PFSK-1 (cell line): ENCODE results near the gene PSMB7.

Experiments
- FOXP2 ChIP-seq: optimal IDR thresholded peaks from 2 replicates; pipeline ENCODE3; 2011; ENCODE audit warnings: borderline replicate concordance, control low read depth, inconsistent platforms; ENCODE audit not compliant: insufficient read depth; ENCODE audit errors: extremely low read length, extremely low read depth
- POLR2AphosphoS5 ChIP-seq: IDR thresholded peaks from 2 replicates; pipeline ENCODE4 v1.6.1; 2012; ENCODE audit warnings: low read depth, mild to moderate bottlenecking, control low read depth, low read length, moderate library complexity
- TAF1 ChIP-seq: IDR thresholded peaks from 2 replicates; pipeline ENCODE4 v1.6.1; 2012; ENCODE audit warnings: low read length, control low read depth, borderline replicate concordance; ENCODE audit not compliant: insufficient read depth
- TF ChIP-seq, protein P1 (sequence below), 2 experiments: IDR thresholded peaks; 2 replicates each; pipeline versions ENCODE4 v1.6.1 to v1.8.0; 2011 to 2012; ENCODE audit warnings: low read depth in 2 of 2, low read length in 2 of 2, control low read depth in 1 of 2, inconsistent platforms in 1 of 2, mild to moderate bottlenecking in 1 of 2, moderate library complexity in 1 of 2; ENCODE audit not compliant: insufficient read depth in 1 of 2

DNA sequence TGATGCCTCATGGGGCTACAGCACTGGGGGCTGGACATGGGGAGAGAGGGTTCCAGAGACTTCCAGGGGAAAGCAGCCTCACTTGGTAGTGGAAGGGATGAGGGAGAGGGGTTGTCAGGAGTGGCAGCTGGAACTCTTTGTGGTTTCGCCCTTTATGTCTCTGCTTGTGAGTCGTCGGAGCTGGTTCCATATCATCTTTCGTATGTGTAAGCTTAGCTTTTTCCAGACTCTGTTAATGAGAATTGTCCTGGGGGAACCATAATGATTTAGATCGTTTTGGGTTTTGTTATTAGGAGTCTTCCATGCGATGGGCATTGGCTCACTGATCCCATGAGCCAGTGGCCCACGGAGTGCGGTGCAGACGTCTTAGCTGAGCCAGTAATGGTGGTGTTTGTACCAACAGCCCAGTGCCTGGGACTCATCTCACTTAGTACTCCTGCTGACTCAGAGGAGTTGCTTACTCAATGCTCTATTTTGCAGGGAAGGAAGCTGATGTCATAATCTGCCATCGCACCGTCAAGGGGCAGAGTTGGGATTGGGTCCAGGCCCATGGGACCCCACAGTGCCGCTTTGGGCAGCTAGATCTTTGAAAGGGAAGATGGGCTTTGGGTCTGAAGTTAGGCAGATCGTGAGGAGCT lies 109.0 kb downstream of the PSMB7 start:
- TF ChIP-seq POLR2AphosphoS5 (no peak), TAF1 (no peak), FOXP2 (no peak)
- TF ChIP-seq, protein P1, sequence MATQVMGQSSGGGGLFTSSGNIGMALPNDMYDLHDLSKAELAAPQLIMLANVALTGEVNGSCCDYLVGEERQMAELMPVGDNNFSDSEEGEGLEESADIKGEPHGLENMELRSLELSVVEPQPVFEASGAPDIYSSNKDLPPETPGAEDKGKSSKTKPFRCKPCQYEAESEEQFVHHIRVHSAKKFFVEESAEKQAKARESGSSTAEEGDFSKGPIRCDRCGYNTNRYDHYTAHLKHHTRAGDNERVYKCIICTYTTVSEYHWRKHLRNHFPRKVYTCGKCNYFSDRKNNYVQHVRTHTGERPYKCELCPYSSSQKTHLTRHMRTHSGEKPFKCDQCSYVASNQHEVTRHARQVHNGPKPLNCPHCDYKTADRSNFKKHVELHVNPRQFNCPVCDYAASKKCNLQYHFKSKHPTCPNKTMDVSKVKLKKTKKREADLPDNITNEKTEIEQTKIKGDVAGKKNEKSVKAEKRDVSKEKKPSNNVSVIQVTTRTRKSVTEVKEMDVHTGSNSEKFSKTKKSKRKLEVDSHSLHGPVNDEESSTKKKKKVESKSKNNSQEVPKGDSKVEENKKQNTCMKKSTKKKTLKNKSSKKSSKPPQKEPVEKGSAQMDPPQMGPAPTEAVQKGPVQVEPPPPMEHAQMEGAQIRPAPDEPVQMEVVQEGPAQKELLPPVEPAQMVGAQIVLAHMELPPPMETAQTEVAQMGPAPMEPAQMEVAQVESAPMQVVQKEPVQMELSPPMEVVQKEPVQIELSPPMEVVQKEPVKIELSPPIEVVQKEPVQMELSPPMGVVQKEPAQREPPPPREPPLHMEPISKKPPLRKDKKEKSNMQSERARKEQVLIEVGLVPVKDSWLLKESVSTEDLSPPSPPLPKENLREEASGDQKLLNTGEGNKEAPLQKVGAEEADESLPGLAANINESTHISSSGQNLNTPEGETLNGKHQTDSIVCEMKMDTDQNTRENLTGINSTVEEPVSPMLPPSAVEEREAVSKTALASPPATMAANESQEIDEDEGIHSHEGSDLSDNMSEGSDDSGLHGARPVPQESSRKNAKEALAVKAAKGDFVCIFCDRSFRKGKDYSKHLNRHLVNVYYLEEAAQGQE (IDR thresholded peaks at IDR 0.05; ENCODE audit: insufficient read depth in 1 of 2, low read depth in 2 of 2, low read length in 2 of 2): no peak
